Measurements from ENCODE around the gene THSD4.
"Not testable (repeated sequence)": the region's sequence is repeated elsewhere in the genome, so short reads cannot be mapped to it uniquely, and the experiment has no call there.

THSD4 gene

GRCh38 chr15:71149646-71150557, 34.6 kb downstream of the THSD4 start:
- DNase-seq (ENCODE audit: low spot score), result no peak

DNA sequence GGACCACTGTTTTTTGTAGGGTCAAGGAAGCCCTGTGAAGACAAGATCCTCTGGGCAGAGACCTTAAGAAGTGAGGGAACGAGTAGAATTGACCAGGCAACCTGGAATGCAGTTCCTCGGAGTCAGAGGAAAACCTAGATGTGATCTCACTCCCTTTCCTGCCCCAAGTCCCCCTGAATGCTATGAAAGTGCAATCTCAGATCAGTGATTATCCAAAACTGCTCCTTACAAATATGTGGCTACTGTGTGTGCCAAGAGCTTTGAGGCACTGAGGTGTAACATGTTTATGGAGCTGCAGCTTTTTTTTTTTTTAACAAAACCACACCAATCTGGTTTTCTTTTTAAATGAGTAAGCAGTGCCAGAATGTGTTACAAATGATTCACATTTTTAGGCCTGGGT, 35.8 kb downstream of the THSD4 start:
- no peak for DNase-seq (ENCODE audit: low spot score)

- no peak for DNase-seq (ENCODE audit: low spot score)
Observed at GRCh38 chr15:71152542-71152941, 37.3 kb downstream of the THSD4 start.

DNA sequence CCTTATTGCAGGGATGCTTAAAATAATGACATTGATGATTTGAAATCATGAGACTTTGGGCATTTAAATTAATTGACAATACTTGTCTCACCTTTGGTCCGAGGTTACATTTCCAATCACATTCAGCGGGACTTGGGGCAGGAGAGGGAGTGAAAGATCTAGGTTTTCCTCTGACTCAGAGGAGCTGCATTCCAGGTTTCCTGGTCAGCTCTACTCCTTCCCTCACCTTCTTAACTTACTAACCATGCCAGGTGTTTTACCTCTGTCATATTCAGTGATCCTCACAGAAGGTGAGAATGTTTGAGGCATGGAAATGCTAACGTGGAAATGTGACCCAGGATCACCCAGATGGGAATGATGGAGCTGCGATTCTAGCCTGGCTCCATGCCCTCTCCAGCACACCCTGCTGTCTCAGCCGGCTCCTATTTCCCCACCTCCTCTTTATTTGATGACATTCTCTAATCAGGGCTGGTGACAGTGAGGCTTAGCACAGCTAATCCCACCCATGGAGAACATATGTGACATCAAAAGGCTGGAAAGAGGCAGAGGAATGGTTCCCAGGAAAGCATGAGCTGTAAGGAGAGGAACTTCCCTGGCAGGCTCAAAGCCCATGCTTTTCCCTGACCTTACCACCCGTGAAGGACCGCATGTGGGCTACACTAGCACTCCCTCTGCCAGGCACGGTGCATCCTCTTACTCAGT, 38.7 kb downstream of the THSD4 start:
- DNase-seq (ENCODE audit: low spot score), result no peak

GRCh38 chr15:71154607-71155200, 39.4 kb downstream of the THSD4 start:
- no peak for DNase-seq (ENCODE audit: low spot score)

- DNase-seq (ENCODE audit: low spot score), result no peak
Observed at GRCh38 chr15:71155534-71155933, 40.3 kb downstream of the THSD4 start.

GRCh38 chr15:71160976-71161375, 45.7 kb downstream of the THSD4 start:
- no peak for DNase-seq (ENCODE audit: low spot score)

- no peak for DNase-seq (ENCODE audit: low spot score)
Observed at GRCh38 chr15:71162309-71162708, 47.0 kb downstream of the THSD4 start.

GRCh38 chr15:71164606-71165005, 49.3 kb downstream of the THSD4 start:
- not testable (repeated sequence) for DNase-seq (ENCODE audit: low spot score)

GRCh38 chr15:71167445-71168165, 52.3 kb downstream of the THSD4 start:
- no peak for DNase-seq (ENCODE audit: low spot score)

- DNase-seq (ENCODE audit: low spot score), result no peak
Observed at GRCh38 chr15:71168166-71168834, 53.0 kb downstream of the THSD4 start.

DNA sequence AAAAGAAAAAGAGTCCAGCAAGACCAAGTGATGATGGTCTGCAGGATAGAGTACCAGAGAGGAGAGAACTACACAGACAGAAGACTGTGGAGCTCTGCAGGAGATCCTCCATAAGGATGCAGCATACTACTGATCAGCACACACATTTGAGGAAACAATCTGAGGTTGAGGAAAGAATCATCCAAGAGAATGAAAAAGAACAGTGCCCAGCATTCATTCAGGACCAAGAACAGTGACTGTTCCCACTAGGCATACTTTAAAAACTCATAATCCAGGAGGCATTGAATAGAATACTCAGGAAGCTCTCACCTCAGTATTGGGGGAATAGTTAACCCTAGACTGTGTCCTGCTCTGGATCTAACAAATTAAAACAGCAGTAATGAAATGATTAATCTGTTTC, 54.9 kb downstream of the THSD4 start:
- DNase-seq (ENCODE audit: low spot score), result no peak

DNA sequence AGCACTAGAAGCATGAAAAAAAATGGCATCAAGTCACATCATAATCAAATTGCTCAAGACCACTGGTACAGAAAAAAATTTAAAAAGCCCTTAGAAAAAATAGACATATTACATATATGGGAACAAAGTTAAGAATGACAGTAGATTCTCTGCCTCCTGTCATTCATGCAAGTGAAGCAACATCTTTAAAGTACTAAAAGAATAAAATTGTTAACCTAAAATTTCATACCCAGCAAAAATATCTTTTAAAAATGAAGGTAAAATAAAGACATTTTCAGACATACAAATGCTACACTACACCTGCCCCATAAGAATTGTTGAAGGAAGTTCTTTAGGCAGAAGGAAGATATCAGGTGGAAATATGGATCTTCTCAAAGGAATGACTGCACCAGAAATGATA, 55.9 kb downstream of the THSD4 start:
- DNase-seq (ENCODE audit: low spot score), result no peak

DNA sequence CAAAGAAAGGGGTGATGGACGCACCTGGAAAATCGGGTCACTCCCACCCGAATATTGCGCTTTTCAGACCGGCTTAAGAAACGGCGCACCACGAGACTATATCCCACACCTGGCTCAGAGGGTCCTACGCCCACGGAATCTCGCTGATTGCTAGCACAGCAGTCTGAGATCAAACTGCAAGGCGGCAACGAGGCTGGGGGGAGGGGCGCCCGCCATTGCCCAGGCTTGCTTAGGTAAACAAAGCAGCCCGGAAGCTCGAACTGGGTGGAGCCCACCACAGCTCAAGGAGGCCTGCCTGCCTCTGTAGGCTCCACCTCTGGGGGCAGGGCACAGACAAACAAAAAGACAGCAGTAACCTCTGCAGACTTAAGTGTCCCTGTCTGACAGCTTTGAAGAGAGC, 59.1 kb downstream of the THSD4 start:
- DNase-seq (ENCODE audit: low spot score), result not testable (repeated sequence)

GRCh38 chr15:71180986-71181853, 65.9 kb downstream of the THSD4 start:
- DNase-seq (ENCODE audit: low spot score), result no peak

GRCh38 chr15:71182522-71182921, 67.3 kb downstream of the THSD4 start:
- DNase-seq (ENCODE audit: low spot score), result no peak

DNA sequence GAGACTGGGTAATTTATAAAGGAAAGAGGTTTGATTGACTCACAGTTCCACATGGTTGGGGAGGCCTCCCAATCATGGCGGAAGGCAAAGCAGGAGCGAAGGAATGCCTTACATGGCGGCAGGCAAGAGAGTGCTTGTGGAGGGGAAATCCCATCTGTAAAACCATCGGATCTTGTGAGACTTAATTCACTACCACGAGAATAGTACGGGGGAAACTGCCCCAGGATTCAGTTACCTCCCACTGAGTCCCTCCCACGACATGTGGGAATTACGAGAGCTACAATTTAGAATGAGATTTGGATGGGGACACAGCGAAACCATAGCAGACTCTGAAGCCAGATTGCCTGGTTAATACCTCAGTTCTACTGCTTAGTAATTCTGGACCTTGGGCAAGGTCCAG, 67.8 kb downstream of the THSD4 start:
- DNase-seq (ENCODE audit: low spot score), result no peak

DNA sequence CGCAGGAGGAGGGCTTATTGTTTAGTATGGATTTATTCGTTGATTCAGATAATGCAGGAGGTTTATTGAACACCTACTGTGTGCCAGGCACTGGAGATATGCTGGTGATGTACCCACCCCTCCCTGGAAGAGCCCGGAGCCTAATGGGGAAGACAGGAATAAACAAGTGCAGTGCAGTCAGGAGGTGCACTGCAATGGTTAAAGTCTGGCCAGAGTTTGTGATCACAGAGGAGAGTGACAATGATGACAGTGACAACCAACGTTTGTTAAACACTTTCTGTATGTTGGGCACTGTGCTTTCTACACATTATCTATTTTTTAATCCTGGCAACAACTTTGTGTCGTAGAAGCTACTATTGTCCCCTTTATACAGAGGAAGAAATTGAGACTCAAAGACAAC, 70.4 kb downstream of the THSD4 start:
- no peak for DNase-seq (ENCODE audit: low spot score)

DNA sequence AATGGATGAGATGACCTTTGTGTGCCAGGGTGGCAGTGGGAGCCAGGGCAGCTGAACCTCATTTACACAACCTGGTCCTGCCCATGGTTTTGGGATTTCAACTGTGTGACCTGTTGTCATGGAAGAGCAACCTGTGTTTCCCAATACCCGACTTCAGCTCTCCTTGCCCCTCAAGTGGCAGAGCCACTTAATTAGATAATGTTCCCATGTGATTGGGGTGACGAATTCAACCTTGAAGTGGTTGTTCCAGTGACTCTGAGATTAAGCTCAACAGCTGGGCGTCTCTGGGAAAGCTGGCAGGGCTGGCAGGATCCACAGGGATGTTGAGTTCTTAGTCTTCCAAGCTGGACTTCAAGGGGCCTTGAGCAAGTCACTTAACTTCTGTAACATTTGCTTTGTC, 71.0 kb downstream of the THSD4 start:
- DNase-seq (ENCODE audit: low spot score), result no peak

GRCh38 chr15:71187078-71187477, 71.8 kb downstream of the THSD4 start:
- no peak for DNase-seq (ENCODE audit: low spot score)

DNA sequence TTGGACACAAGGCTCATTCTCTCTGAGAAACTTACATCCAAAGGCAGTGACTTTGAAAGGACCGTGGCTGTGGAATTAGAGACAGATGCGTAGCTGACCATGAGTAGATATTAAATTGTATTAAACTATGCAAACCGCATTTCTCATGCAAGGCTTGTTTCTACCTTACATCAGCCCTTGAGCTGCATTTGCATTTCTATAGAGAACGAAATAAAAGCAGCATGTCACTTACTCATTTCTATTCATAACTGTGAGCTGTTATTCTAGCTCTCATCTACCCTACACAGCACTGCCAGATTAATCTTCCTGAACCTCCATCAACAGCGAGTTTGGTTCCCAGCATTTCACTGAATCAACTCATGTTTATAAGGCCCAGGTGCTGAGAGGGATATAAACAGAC, 72.3 kb downstream of the THSD4 start:
- DNase-seq (ENCODE audit: low spot score), result no peak
